SK-N-SH treated with all-trans-retinoic acid at 6 μM for 48 hours (cell line): ENCODE measurements around the gene PUM1.
A peak's percentile ranks its signal among the peaks of the same experiment; 100 is the strongest.

Source experiments
- ATAC-seq: fragments of 200-7000 bp; cut with Tn5 transposase; 3 replicates; pipeline ENCODE4 v1.9.1; 2020; ENCODE audit warnings: mild to moderate bottlenecking, moderate library complexity
- ARNTL ChIP-seq: fragments of 450-650 bp; formaldehyde crosslinking; IDR thresholded peaks from 2 replicates; pipeline ENCODE4 v1.5.0; 2020; ENCODE audit warnings: low read depth, mild to moderate bottlenecking, moderate library complexity, borderline replicate concordance
- BACH2 ChIP-seq: fragments of 250-450 bp; sonication (Bioruptor Pico); IDR thresholded peaks from 2 replicates; pipeline ENCODE4 v1.9.0; 2021; ENCODE audit warnings: mild to moderate bottlenecking, borderline replicate concordance
- CSDC2 ChIP-seq: fragments of 250-450 bp; sonication (Bioruptor Pico); IDR thresholded peaks from 2 replicates; pipeline ENCODE4 v1.5.0; 2020; ENCODE audit warnings: mild to moderate bottlenecking, moderate library complexity
- GLIS3 ChIP-seq: fragments of 250-450 bp; sonication (Bioruptor Pico); IDR thresholded peaks from 2 replicates; pipeline ENCODE4 v1.5.0; 2020; ENCODE audit warnings: mild to moderate bottlenecking, moderate library complexity
- ISL1 ChIP-seq: fragments of 250-450 bp; sonication (Bioruptor Pico); IDR thresholded peaks from 2 replicates; pipeline ENCODE4 v2.1.2; 2022; ENCODE audit warnings: mild to moderate bottlenecking, moderate library complexity
- OSR1 ChIP-seq: fragments of 250-450 bp; sonication (Bioruptor Pico); IDR thresholded peaks from 2 replicates; pipeline ENCODE4 v1.8.0; 2022; ENCODE audit warnings: moderate library complexity, mild to moderate bottlenecking, inconsistent platforms
- RARB ChIP-seq: fragments of 250-450 bp; sonication (Bioruptor Pico); IDR thresholded peaks from 2 replicates; pipeline ENCODE4 v1.8.0; 2021; ENCODE audit warnings: mild to moderate bottlenecking, moderate library complexity
- SNAI2 ChIP-seq: fragments of 250-450 bp; sonication (Bioruptor Pico); IDR thresholded peaks from 2 replicates; pipeline ENCODE4 v1.5.0; 2020; ENCODE audit warnings: mild to moderate bottlenecking, moderate library complexity
- TCF4 ChIP-seq: fragments of 250-450 bp; sonication (Bioruptor Pico); IDR thresholded peaks from 2 replicates; pipeline ENCODE4 v1.8.0; 2021; ENCODE audit warnings: mild to moderate bottlenecking, moderate library complexity, borderline replicate concordance
- ZC3H10 ChIP-seq: fragments of 250-450 bp; sonication (Bioruptor Pico); IDR thresholded peaks from 2 replicates; pipeline ENCODE4 v1.5.1; 2021; ENCODE audit warnings: mild to moderate bottlenecking, moderate library complexity
- ZFP3 ChIP-seq: fragments of 250-450 bp; sonication (Bioruptor Pico); IDR thresholded peaks from 2 replicates; pipeline ENCODE4 v1.5.0; 2020; ENCODE audit warnings: mild to moderate bottlenecking, moderate library complexity
- ZNF565 ChIP-seq: fragments of 450-650 bp; formaldehyde crosslinking; conservative IDR thresholded peaks from 2 replicates; pipeline ENCODE4 v1.5.0; 2020; ENCODE audit warnings: low read depth, mild to moderate bottlenecking, moderate library complexity
- ZNF70 ChIP-seq: fragments of 450-650 bp; formaldehyde crosslinking; IDR thresholded peaks from 2 replicates; pipeline ENCODE4 v1.5.0; 2020; ENCODE audit warnings: mild to moderate bottlenecking, moderate library complexity
- ZNF8 ChIP-seq: fragments of 450-650 bp; formaldehyde crosslinking; IDR thresholded peaks from 2 replicates; pipeline ENCODE4 v1.5.0; 2020; ENCODE audit warnings: mild to moderate bottlenecking, moderate library complexity
- TF ChIP-seq, protein P1 (sequence below): fragments of 250-450 bp; sonication (Bioruptor Pico); IDR thresholded peaks from 2 replicates; pipeline ENCODE4 v1.5.1; 2020; ENCODE audit warnings: low read depth, mild to moderate bottlenecking, moderate library complexity
- TF ChIP-seq, protein P2 (sequence below): fragments of 250-450 bp; sonication (Bioruptor Pico); IDR thresholded peaks from 2 replicates; pipeline ENCODE4 v1.5.0; 2020; ENCODE audit warnings: mild to moderate bottlenecking, moderate library complexity
- TF ChIP-seq, protein P3 (sequence below): fragments of 250-450 bp; sonication (Bioruptor Pico); IDR thresholded peaks from 2 replicates; pipeline ENCODE4 v1.5.1; 2021; ENCODE audit warnings: mild to moderate bottlenecking, moderate library complexity
- TF ChIP-seq, protein P4 (sequence below): fragments of 250-450 bp; sonication (Bioruptor Pico); IDR thresholded peaks from 2 replicates; pipeline ENCODE4 v1.8.0; 2021; ENCODE audit warnings: low read depth, mild to moderate bottlenecking, moderate library complexity, borderline replicate concordance
- TF ChIP-seq, protein P5 (sequence below): fragments of 250-450 bp; sonication (Bioruptor Pico); IDR thresholded peaks from 2 replicates; pipeline ENCODE4 v1.8.0; 2020; ENCODE audit warnings: mild to moderate bottlenecking, moderate library complexity, borderline replicate concordance

Gene PUM1

DNA sequence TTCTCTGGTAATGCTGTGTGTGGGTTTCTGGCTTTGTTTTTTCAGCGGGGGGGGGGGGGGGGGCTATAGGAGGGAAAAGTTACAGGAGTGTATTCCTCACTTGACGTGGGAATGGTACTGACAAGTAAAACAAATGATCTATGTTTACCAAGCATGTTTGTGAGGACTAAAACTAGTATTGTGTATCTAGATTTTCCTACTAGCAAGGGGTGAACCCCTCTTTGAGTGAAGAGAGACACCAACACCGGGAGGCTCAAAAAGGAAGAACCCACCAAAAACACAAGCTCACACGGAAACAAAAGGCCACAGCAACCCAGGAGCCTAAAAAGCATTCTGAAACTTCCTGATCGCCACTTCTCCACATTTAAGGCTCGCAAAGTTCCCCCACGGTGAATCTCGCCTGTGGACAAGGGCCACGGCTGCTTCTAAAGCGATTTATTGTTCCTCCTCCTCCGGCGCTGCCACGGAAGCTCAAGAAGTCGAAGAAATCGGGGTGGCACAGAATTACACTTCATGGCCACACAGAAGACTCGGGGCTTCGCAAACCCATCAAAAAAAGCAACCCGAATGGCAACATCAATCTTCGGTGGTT is 703 bp downstream of the PUM1 start:
- TF ChIP-seq ZNF70 (CRISPR knock-in tag) (no peak), OSR1 (no peak), ZFP3 (CRISPR knock-in tag) (no peak), CSDC2 (CRISPR knock-in tag) (no peak), ZNF8 (CRISPR knock-in tag) (no peak), ARNTL (CRISPR knock-in tag) (no peak), ZNF565 (no peak), SNAI2 (CRISPR knock-in tag) (no peak), TCF4 (CRISPR knock-in tag) (no peak)
- TF ChIP-seq, protein P1, sequence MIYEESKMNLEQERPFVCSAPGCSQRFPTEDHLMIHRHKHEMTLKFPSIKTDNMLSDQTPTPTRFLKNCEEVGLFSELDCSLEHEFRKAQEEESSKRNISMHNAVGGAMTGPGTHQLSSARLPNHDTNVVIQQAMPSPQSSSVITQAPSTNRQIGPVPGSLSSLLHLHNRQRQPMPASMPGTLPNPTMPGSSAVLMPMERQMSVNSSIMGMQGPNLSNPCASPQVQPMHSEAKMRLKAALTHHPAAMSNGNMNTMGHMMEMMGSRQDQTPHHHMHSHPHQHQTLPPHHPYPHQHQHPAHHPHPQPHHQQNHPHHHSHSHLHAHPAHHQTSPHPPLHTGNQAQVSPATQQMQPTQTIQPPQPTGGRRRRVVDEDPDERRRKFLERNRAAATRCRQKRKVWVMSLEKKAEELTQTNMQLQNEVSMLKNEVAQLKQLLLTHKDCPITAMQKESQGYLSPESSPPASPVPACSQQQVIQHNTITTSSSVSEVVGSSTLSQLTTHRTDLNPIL (CRISPR knock-in tag) = no peak
- TF ChIP-seq, protein P2, sequence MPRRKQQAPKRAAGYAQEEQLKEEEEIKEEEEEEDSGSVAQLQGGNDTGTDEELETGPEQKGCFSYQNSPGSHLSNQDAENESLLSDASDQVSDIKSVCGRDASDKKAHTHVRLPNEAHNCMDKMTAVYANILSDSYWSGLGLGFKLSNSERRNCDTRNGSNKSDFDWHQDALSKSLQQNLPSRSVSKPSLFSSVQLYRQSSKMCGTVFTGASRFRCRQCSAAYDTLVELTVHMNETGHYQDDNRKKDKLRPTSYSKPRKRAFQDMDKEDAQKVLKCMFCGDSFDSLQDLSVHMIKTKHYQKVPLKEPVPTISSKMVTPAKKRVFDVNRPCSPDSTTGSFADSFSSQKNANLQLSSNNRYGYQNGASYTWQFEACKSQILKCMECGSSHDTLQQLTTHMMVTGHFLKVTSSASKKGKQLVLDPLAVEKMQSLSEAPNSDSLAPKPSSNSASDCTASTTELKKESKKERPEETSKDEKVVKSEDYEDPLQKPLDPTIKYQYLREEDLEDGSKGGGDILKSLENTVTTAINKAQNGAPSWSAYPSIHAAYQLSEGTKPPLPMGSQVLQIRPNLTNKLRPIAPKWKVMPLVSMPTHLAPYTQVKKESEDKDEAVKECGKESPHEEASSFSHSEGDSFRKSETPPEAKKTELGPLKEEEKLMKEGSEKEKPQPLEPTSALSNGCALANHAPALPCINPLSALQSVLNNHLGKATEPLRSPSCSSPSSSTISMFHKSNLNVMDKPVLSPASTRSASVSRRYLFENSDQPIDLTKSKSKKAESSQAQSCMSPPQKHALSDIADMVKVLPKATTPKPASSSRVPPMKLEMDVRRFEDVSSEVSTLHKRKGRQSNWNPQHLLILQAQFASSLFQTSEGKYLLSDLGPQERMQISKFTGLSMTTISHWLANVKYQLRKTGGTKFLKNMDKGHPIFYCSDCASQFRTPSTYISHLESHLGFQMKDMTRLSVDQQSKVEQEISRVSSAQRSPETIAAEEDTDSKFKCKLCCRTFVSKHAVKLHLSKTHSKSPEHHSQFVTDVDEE (CRISPR knock-in tag) = no peak
- TF ChIP-seq, protein P3, sequence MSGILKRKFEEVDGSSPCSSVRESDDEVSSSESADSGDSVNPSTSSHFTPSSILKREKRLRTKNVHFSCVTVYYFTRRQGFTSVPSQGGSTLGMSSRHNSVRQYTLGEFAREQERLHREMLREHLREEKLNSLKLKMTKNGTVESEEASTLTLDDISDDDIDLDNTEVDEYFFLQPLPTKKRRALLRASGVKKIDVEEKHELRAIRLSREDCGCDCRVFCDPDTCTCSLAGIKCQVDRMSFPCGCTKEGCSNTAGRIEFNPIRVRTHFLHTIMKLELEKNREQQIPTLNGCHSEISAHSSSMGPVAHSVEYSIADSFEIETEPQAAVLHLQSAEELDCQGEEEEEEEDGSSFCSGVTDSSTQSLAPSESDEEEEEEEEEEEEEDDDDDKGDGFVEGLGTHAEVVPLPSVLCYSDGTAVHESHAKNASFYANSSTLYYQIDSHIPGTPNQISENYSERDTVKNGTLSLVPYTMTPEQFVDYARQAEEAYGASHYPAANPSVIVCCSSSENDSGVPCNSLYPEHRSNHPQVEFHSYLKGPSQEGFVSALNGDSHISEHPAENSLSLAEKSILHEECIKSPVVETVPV (CRISPR knock-in tag) = no peak
- TF ChIP-seq, protein P4, sequence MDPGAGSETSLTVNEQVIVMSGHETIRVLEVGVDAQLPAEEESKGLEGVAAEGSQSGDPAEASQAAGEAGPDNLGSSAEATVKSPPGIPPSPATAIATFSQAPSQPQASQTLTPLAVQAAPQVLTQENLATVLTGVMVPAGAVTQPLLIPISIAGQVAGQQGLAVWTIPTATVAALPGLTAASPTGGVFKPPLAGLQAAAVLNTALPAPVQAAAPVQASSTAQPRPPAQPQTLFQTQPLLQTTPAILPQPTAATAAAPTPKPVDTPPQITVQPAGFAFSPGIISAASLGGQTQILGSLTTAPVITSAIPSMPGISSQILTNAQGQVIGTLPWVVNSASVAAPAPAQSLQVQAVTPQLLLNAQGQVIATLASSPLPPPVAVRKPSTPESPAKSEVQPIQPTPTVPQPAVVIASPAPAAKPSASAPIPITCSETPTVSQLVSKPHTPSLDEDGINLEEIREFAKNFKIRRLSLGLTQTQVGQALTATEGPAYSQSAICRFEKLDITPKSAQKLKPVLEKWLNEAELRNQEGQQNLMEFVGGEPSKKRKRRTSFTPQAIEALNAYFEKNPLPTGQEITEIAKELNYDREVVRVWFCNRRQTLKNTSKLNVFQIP (CRISPR knock-in tag) = no peak
- TF ChIP-seq, protein P5, sequence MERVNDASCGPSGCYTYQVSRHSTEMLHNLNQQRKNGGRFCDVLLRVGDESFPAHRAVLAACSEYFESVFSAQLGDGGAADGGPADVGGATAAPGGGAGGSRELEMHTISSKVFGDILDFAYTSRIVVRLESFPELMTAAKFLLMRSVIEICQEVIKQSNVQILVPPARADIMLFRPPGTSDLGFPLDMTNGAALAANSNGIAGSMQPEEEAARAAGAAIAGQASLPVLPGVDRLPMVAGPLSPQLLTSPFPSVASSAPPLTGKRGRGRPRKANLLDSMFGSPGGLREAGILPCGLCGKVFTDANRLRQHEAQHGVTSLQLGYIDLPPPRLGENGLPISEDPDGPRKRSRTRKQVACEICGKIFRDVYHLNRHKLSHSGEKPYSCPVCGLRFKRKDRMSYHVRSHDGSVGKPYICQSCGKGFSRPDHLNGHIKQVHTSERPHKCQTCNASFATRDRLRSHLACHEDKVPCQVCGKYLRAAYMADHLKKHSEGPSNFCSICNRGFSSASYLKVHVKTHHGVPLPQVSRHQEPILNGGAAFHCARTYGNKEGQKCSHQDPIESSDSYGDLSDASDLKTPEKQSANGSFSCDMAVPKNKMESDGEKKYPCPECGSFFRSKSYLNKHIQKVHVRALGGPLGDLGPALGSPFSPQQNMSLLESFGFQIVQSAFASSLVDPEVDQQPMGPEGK (CRISPR knock-in tag) = no peak
- TF ChIP-seq, all 23 proteins: peak for 0

DNA sequence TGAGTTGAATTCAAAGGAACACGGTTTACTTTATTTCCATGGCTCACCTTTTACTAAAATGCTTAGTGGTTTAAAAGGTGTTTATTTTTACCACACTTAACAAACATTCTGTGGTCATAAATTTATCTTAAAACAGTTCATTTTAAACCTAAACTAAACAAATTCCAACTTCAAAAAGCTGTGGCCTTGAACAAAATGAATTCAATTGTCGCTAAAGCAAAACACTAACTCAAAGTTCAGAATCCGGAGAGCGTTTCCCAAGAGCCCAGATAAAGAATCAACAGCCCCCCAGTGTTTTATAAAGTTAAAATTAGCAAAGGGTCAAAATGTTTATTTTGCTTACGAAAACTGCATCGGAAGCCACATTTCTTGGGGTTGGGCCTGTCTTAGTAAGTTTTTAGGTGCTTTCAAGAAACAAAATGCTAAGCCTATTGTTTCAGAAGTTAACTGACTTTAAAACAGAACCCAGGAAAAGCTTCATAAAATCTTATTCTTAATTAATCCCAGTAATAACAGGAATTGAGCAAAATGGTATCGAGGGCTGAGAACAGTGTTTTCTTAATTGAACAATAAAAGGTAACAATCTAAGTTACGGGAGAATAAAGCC is 1.3 kb downstream of the PUM1 start:
- ATAC-seq = no peak

More for the DNA sequence above, 703 bp downstream of the PUM1 start:
- ATAC-seq = peak; percentile 13

More for the DNA sequence above, 1.3 kb downstream of the PUM1 start:
- no peak for TF ChIP-seq BACH2 (CRISPR knock-in tag)
- no peak for TF ChIP-seq ZC3H10 (CRISPR knock-in tag)
- no peak for TF ChIP-seq GLIS3 (CRISPR knock-in tag)
- TF ChIP-seq CSDC2 (CRISPR knock-in tag) = no peak
- TF ChIP-seq RARB = no peak
- TF ChIP-seq, protein P1 (CRISPR knock-in tag) = no peak
- TF ChIP-seq, protein P4 (CRISPR knock-in tag) = no peak
- TF ChIP-seq, protein P5 (CRISPR knock-in tag) = no peak
- TF ChIP-seq, protein P2 (CRISPR knock-in tag) = no peak
- no peak for TF ChIP-seq ZFP3 (CRISPR knock-in tag)
- TF ChIP-seq ISL1 (CRISPR knock-in tag) = no peak
- TF ChIP-seq OSR1 = no peak
